ENCODE results near the gene RABEPK.
"Not testable (repeated sequence)": the region's sequence is repeated elsewhere in the genome, so short reads cannot be mapped to it uniquely, and the experiment has no call there.

Gene RABEPK

DNA sequence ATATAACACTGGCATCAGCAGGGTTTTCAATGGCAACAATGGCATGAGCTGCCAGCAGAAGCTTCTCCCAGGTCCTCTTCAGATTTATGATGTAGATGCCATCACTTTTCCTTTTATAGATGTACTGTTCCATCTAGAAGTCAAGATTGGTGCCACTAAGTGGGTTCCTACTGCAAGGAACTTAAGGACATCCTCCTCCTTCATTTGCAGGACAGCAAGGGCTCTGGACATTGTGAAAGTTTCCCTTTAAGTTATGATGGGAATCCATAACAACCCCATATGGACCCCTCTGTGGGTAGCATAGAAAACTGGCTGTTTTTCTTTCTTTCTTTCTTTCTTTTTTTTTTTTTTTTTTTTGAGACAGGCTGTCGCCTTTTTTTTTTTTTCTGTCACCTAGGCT is 4.8 kb upstream of the RABEPK start:
- not testable (repeated sequence) for DNase-seq

DNA sequence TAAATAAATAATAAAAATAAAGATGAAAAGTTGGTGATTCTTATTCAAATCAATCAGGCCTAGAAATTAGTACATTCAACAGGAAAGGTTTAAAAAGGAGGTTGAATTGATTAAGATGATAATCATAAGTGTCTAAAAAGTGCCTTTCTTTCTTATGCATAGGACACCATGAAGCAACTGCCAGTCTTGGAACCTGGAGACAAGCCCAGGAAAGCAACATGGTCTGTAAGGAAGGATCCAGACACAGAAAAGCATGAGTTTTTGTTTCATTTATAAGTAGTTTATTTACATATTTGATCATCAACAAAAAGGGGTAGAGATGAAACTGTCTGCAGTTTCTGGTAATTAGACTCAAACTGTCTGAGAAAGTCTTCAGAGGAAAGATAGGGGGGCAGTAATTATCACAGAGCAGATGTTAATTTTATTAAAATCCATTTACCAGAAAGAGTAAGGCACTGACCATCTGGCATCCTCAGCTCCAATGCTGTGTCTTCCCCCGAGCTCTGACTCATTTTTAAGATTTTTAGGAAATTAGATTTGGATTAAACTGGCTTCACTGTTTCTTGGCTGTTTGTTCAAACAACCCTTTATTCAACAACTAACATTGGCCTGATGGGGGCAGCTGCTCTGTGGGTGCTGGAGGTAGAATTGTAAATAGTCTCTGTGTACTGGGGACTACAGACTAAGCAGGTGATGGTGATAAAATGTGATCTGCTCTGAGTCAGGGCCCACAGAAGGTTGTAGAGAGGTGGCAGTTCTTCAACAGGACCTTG is 2.7 kb downstream of the RABEPK start:
- DNase-seq = no peak

- DNase-seq = no peak
Observed at GRCh38 chr9:125204477-125204876, 4.1 kb downstream of the RABEPK start.

DNA sequence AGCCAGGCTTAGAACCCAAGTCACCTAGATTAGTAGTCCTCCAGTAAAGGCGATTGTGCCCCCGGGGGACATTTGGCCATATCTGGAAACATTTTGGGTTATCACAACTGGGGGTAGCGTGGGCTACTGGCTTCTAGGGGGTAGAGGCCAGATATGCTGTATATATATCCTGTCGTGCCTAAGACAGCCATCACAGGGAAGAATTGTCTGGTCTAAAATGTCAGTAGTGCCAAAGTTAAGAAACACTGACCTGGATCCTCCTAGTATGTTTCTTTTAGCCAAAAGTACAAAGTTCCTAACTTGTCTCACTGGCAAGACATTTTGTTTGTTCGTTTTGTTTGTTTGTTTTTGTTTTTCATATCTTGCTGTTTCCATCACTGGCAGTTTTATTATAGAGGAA is 13.8 kb downstream of the RABEPK start:
- no peak for DNase-seq

- DNase-seq = no peak
Observed at GRCh38 chr9:125218621-125219020, 18.3 kb downstream of the RABEPK start.

DNA sequence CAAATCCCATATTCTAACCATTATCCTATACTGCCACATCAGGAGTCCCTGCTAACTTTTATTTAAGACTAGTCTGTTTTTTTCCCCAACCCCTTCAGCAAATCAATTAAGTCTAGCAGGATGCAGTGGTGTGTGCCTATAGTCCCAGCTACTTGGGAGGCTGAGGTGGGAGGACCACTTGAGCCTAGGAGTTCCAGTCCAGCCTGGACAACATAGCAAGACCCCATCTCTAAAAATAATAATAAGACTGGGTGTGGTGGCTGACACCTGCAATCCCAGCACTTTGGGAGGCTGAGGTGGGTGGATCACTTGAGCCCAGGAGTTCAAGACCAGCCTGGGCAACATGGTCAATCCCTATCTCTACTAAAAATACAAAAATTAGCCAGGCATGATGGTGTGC is 24.5 kb downstream of the RABEPK start:
- DNase-seq = not testable (repeated sequence)

DNA sequence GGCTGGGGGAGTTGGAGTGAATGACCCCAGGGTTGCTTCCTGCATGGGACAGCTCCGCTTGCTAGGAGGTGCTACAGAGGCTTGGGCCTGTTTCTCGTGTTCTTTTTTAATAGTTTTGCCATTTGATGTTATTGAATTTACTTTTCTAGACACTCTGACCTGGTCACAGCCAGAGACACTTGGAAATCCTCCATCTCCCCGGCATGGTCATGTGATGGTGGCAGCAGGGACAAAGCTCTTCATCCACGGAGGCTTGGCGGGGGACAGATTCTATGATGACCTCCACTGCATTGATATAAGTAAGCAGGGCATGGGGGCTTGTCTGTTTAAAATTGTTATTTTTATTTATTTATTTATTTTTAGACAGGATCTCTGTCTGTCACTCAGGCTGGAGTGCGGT is 27.4 kb downstream of the RABEPK start:
- no peak for DNase-seq

DNA sequence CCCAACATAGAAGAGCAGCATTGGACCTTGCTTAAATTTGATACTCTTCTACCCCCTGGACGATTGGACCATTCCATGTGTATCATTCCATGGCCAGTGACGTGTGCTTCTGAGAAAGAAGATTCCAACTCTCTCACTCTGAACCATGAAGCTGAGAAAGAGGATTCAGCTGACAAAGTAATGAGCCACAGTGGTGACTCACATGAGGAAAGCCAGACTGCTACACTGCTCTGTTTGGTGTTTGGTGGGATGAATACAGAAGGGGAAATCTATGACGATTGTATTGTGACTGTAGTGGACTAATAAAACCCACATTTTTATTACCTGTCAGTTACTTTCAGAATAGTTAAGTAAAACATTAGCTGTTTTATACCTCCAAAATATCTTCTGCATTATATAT is 33.3 kb downstream of the RABEPK start:
- no peak for DNase-seq

DNA sequence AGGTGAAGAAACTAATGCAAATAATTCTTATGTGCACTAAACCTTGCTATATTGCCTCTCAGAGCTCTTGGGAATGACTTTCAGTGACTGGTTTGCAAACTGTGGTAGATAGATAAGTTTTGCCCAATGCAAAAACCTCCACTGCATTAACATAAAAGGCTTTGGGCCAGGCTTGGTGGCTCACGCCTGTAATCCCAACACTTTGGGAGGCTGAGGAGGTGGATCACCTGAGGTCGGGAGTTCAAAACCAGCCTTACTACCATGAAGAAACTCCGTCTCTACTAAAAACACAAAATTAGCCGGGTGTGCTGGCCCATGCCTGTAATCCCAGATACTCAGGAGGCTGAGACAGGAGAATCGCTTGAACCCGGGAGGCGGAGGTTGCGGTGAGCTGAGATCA is 33.8 kb downstream of the RABEPK start:
- not testable (repeated sequence) for DNase-seq

- DNase-seq = no peak
Observed at GRCh38 chr9:125235804-125236519, 35.6 kb downstream of the RABEPK start.

DNA sequence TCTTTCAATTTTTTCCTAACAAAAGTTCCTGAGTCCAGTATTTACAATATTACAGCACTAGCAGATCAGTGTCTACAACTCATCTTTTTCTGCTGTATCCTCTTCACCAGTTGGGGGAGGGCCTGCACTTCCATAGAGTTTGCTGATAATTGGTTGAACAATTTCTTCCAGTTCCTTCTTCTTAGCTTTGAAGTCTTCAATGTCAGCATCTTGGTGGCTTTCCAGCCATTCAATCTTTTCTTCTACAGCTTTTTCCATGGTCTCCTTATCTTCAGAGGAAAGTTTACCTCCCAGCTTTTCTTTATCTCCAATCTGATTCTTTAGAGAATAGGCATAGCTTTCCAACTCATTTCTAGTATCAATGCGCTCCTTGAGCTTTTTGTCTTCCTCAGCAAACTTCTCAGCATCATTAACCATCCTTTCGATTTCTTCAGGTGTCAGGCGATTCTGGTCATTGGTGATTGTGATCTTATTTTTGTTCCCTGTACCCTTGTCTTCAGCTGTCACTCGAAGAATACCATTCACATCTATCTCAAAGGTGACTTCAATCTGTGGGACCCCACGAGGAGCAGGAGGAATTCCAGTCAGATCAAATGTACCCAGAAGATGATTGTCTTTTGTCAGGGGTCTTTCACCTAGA is 36.3 kb downstream of the RABEPK start:
- DNase-seq = not testable (repeated sequence)

DNA sequence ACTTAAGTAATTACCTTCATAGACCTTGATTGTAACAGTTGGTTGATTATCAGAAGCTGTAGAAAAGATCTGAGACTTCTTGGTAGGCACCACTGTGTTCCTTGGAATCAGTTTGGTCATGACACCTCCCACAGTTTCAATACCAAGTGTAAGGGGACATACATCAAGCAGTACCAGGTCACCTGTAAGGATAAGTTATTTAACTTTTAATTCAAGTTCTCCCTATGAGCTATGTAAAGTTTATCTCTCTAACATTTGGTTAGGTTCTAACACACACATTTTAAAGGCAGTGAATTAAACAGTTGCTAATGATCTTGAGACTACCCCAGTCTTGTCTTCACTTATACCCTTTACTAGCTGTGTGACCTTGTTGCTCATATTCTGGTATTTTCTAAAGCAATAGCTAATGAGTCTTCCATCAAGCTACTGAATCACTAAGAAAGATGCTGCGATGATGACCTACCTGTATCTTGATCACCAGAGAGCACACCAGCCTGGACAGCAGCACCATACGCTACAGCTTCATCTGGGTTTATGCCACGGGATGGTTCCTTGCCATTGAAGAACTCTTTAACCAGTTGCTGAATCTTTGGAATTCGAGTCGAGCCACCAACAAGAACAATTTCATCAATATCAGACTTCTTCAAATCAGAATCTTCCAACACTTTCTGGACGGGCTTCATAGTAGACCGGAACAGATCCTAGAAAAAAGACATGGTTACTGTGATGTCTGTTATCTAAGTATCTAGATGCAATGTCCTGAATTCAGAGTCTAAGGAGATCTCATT is 38.0 kb downstream of the RABEPK start:
- no peak for DNase-seq

- DNase-seq = no peak
Observed at GRCh38 chr9:125238915-125239446, 38.6 kb downstream of the RABEPK start.

- no peak for DNase-seq
Observed at GRCh38 chr9:125239631-125240597, 39.6 kb downstream of the RABEPK start.

GRCh38 chr9:125240649-125240999 is 40.3 kb downstream of the RABEPK start:
- peak; percentile 50 for DNase-seq

DNA sequence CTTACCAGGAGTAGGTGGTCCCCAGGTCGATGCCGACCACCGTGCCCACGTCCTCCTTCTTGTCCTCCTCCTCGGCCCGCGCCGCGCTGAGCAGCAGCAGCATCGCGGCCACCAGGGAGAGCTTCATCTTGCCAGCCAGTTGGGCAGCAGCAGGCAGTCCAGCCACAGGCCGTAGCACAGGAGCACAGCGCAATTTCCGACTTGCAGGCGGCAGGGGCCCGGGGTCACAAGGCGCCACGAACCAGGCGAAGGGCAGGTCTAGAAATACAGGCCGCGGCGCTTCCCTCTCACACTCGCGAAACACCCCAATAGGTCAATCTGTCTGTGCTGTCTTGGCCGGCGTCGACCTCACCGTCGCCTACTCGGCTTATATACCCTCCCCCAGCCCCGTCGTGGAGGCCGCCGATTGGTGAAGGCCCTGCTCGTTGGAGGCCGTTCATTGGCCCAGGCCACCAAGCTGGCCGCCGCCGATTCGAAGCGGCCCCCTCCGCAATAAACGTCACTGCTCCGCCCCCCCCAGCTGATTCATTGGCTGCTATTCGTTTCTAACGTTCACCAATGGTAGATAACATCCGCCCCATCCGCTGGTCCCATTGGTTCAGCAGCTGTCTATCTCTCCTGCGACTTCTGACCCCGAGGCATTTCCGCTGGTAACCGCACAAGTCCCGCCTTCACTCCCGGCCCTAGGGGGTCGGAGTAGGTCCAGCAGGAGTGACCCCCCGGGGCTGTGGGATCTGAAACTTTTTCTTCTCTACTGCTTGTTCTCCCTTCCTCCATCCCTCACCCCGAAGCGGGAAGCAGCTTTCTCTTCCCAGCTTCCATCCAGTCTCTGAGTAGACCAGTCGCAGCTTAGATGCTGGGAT is 40.9 kb downstream of the RABEPK start, which contains the start of gene HSPA5:
Gene HSPA5, minus strand, starts transcription at position 344 of the 863 bp plus-strand sequence. Its CDS starts 217 bp downstream, at position 127.
- peak; percentile 100 for DNase-seq

DNA sequence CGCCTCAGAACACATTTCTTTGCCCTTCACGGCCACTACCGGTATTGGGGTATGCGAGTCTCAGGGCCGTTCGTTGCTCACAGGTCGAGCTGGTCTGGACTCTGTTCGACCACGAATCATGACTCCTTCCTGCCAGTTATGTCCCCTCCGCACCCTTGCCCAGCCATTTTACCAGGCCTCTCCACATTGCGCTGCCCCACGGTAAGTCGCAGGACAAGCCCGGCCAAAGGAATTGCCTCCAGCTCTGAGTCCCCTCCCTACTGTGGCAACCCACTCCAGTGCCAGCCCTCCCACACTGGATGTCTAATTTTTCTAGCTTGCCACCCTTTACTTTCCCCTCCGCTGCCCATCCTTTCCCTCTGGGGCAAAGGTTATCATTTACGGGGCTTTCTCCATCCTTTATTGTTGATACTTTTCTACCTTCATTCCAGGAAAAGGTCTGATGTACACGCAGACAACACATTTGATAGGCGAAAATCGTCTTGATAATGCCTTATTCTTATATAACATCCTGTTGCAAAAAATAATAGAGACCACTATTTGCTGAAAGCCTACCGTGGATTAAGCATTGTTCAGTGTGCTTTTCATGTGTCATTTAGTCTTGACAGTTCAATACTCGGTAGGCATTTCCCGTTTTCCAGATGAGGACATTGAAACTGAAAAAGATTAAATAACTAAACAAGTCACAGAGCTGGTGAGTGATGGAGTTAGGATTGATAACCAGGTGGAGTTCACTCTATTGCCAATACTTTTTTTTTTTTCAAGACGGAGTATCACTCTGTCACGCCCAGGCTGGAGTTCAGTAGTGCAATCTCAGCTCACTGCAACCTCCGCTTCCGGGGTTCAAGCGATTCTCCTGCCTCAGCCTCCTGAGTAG is 41.8 kb downstream of the RABEPK start:
- no peak for DNase-seq

DNA sequence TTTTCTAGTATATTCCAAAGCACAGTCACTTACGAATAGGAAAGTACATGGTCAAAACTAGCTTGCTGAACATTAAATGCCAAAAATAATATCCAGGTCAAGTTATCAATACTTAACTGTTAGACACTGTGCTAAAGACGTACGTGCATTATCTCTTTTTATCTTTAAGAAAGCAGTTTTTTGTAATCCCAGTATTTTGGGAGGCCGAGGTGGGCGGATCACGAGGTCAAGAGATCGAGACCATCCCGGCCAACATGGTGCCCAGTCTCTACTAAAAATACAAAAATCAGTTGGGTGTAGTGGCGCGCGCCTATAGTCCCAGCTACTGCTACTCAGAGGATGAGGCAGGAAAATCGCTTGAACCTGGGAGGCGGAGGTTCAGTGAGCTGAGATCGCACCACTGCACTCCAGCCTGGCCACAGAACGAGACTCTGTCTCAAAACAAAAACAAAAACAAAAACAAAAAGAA is 43.5 kb downstream of the RABEPK start:
- no peak for DNase-seq

GRCh38 chr9:125246261-125246667 is 45.9 kb downstream of the RABEPK start:
- no peak for DNase-seq

All from activated CD4-positive, alpha-beta T cell treated with anti-CD3 and anti-CD28 coated beads, Interleukin-2, amount 50 U/mL, for 16 hours (primary cell).